HepG2 (cell line): Measurements from ENCODE around the gene SCAMP3. TPM values are rescaled to one million over a fixed set of nuclear protein-coding genes. Genes with fewer than 3 reads are reported as not detected.

Experiments used
- ATAC-seq: fragments of 200-7000 bp; cut with Tn5 transposase; 3 replicates; pipeline ENCODE4 v1.9.1; 2020; ENCODE audit warnings: mild to moderate bottlenecking, moderate library complexity
- BruUV-seq: library from RNA; stranded (reverse); fragments of 400-500 nt; replicated peaks from 2 replicates; lab custom pipeline; 2021; lab: Mats Ljungman, UMichigan
- CTCF ChIA-PET: fragments of 300-600 bp; formaldehyde crosslinking; extraction: SDS; loops from one replicate; lab custom pipeline; 2021; ENCODE audit warnings: low total read pairs, inconsistent platforms, low intra/inter-chr PET ratio; lab: Yijun Ruan, JAX
- POLR2A ChIA-PET: fragments of 350-600 bp; sonication (Branson Sonifier 250); formaldehyde crosslinking; loops from one replicate; lab custom pipeline; 2020; ENCODE audit warnings: antibody characterized with exemption, inconsistent platforms; lab: Yijun Ruan, JAX
- DNase-seq: peaks from one replicate; pipeline ENCODE4 v3.0.0-alpha.2; 2015; ENCODE audit warnings: low spot score
- FAIRE-seq: peaks from 3 replicates; lab custom pipeline; 2011; peaks lifted over from hg19 to GRCh38; lab: Jason Lieb, UNC
- H2AFZ ChIP-seq: one replicate; pipeline ENCODE4 v1.6.1; 2011; ENCODE audit warnings: low read length, inconsistent platforms
- H3K27ac ChIP-seq: fragments of 300-600 bp; 3 replicates; pipeline ENCODE4 v1.8.0; 2011; ENCODE audit warnings: mixed run types, mild to moderate bottlenecking, mixed read lengths, low read length, inconsistent platforms; ENCODE audit not compliant: insufficient read depth; ENCODE audit errors: extremely low read length
- H3K27me3 ChIP-seq, 2 experiments: fragments of 200-600 bp in 1 of 2; 2 replicates in 1 of 2; 3 replicates in 1 of 2; pipeline versions ENCODE4 v1.6.0 to v1.8.0; 2011; ENCODE audit warnings: low read length in 2 of 2, mild to moderate bottlenecking in 2 of 2, moderate library complexity in 2 of 2, inconsistent platforms in 1 of 2; ENCODE audit not compliant: insufficient read depth in 2 of 2, control insufficient read depth in 1 of 2
- H3K36me3 ChIP-seq, 2 experiments: fragments of 200-600 bp in 1 of 2; replicated peaks in 1 of 2; 2 replicates in 1 of 2; 3 replicates in 1 of 2; pipeline versions ENCODE4 v1.5.1 to v1.8.0; 2011; ENCODE audit warnings: low read length in 2 of 2, inconsistent platforms in 1 of 2; ENCODE audit not compliant: insufficient read depth in 2 of 2, control insufficient read depth in 1 of 2
- H3K4me1 ChIP-seq: 2 replicates; pipeline ENCODE4 v1.5.1; 2012; ENCODE audit warnings: low read length, inconsistent platforms; ENCODE audit not compliant: insufficient read depth
- H3K4me2 ChIP-seq: 2 replicates; pipeline ENCODE4 v1.6.0; 2011; ENCODE audit warnings: low read depth, low read length, inconsistent platforms
- H3K4me3 ChIP-seq, 3 experiments: fragments of 200-600 bp in 1 of 3; sonication (generic), shearing (Covaris generic) in 1 of 3; replicated peaks in 1 of 3; 2 replicates each; pipeline ENCODE4 v1.5.1; 2011 to 2016; ENCODE audit warnings: low read length in 3 of 3, inconsistent platforms in 2 of 3, low read depth in 2 of 3, mild to moderate bottlenecking in 2 of 3, control low read depth in 1 of 3, mixed read lengths in 1 of 3; ENCODE audit not compliant: insufficient read depth in 1 of 3
- H3K79me2 ChIP-seq: one replicate; pipeline ENCODE4 v1.6.1; 2011; ENCODE audit warnings: low read length, inconsistent platforms; ENCODE audit not compliant: insufficient read depth
- H3K9ac ChIP-seq: 2 replicates; pipeline ENCODE4 v1.6.0; 2011; ENCODE audit warnings: mild to moderate bottlenecking, low read depth, low read length, inconsistent platforms; ENCODE audit not compliant: insufficient read depth
- H3K9me3 ChIP-seq: 2 replicates; pipeline ENCODE4 v1.5.1; 2012; ENCODE audit warnings: mild to moderate bottlenecking, low read length
- H4K20me1 ChIP-seq: 2 replicates; pipeline ENCODE4 v1.6.0; 2011; ENCODE audit warnings: inconsistent platforms, mild to moderate bottlenecking, low read length, moderate library complexity; ENCODE audit not compliant: insufficient read depth
- ARNTL ChIP-seq: sonication (generic); formaldehyde crosslinking; IDR thresholded peaks from 2 replicates; pipeline ENCODE4 v1.4.0; 2020; ENCODE audit warnings: mild to moderate bottlenecking, missing genetic modification reagents
- KDM2A ChIP-seq: sonication (generic); formaldehyde crosslinking; IDR thresholded peaks from 2 replicates; pipeline ENCODE4 v1.4.0; 2020; ENCODE audit warnings: low read depth, missing genetic modification reagents, borderline replicate concordance
- RBM22 ChIP-seq: fragments of 200-400 bp; formaldehyde crosslinking; optimal IDR thresholded peaks from 2 replicates; pipeline ENCODE3; 2017; ENCODE audit warnings: mild to moderate bottlenecking, low read length, moderate library complexity
- SNRNP70 ChIP-seq: fragments of 200-400 bp; formaldehyde crosslinking; IDR thresholded peaks from 2 replicates; pipeline ENCODE4 v1.6.1; 2017; ENCODE audit warnings: mild to moderate bottlenecking, low read depth, low read length, moderate library complexity
- ZFP36L1 ChIP-seq: sonication (generic); formaldehyde crosslinking; IDR thresholded peaks from 2 replicates; pipeline ENCODE4 v1.8.0; 2022; ENCODE audit warnings: mild to moderate bottlenecking, missing genetic modification reagents, moderate library complexity
- ZNF335 ChIP-seq: sonication (generic); formaldehyde crosslinking; IDR thresholded peaks from 2 replicates; pipeline ENCODE4 v1.4.0; 2020; ENCODE audit warnings: missing genetic modification reagents
- WGBS: methylation state at CpG from one replicate; pipeline ENCODE4 v1.1.6; 2017; ENCODE audit warnings: low lambda C conversion rate; 5-methylcytosine and 5-hydroxymethylcytosine counted together
- in situ Hi-C: cut with HindIII; loops from 2 replicates; pipeline ENCODE4 v1.10.0; 2017; ENCODE audit warnings: low pct_unique_long_range_greater_than_20kb; ENCODE audit not compliant: extremely low pct_ligation_motif_present
- intact Hi-C: fragments of 100-400 bp; cut with micrococcal nuclease; formaldehyde crosslinking; loops from one replicate; pipeline ENCODE4 v1.10.0; 2022; ENCODE audit not compliant: unreplicated experiment
- polyA plus RNA-seq, 8 experiments: library from polyadenylated mRNA; depleted of rRNA in 3 of 8; stranded (reverse) in 7 of 8; unstranded in 1 of 8; fragments of >200 nt; fragmentation: Illumina TruSeq in 4 of 8; extraction: Trizol in 4 of 8; gene quantifications; 2 replicates each; pipeline versions ENCODE4 v1.2.1 to v1.2.3, GENCODE V29; 2011 to 2016; ENCODE audit warnings: low read depth in 4 of 8, missing spikeins in 1 of 8, mixed read lengths in 1 of 8; ENCODE audit not compliant: insufficient read depth in 1 of 8
- total RNA-seq, 5 experiments: library from RNA; depleted of rRNA; stranded (reverse); fragments of >200 nt; fragmentation: Illumina TruSeq; extraction: Trizol; gene quantifications; 2 replicates each; pipeline ENCODE4 v1.2.3, GENCODE V29; 2016; ENCODE audit warnings: low read depth in 1 of 5
- TF ChIP-seq, protein P1 (sequence below): sonication (generic); formaldehyde crosslinking; IDR thresholded peaks from 2 replicates; pipeline ENCODE4 v1.4.0; 2020; ENCODE audit warnings: missing genetic modification reagents
- TF ChIP-seq, protein P2 (sequence below): sonication (generic); formaldehyde crosslinking; IDR thresholded peaks from 2 replicates; pipeline ENCODE4 v1.5.0; 2020; ENCODE audit warnings: mild to moderate bottlenecking, missing genetic modification reagents
- TF ChIP-seq, protein P3 (sequence below): sonication (generic); formaldehyde crosslinking; IDR thresholded peaks from 2 replicates; pipeline ENCODE4 v1.5.0; 2020; ENCODE audit warnings: mild to moderate bottlenecking, missing genetic modification reagents, borderline replicate concordance

Gene SCAMP3
- total and polyA plus RNA-seq, 2 of the 13 experiments (the other 11 are each of a cell fraction or from before 2014, with no cell fraction given): 46.8 to 83.3 TPM

- TF ChIP-seq, protein P1, sequence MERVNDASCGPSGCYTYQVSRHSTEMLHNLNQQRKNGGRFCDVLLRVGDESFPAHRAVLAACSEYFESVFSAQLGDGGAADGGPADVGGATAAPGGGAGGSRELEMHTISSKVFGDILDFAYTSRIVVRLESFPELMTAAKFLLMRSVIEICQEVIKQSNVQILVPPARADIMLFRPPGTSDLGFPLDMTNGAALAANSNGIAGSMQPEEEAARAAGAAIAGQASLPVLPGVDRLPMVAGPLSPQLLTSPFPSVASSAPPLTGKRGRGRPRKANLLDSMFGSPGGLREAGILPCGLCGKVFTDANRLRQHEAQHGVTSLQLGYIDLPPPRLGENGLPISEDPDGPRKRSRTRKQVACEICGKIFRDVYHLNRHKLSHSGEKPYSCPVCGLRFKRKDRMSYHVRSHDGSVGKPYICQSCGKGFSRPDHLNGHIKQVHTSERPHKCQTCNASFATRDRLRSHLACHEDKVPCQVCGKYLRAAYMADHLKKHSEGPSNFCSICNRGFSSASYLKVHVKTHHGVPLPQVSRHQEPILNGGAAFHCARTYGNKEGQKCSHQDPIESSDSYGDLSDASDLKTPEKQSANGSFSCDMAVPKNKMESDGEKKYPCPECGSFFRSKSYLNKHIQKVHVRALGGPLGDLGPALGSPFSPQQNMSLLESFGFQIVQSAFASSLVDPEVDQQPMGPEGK (CRISPR knock-in tag): peak; percentile 38
- TF ChIP-seq KDM2A (CRISPR knock-in tag) (no peak), ZFP36L1 (CRISPR knock-in tag) (no peak), ARNTL (CRISPR knock-in tag) (no peak), RBM22 (no peak)
- TF ChIP-seq, all 625 proteins: peak for 5
These were observed 54.2 kb downstream of the SCAMP3 start, which contains the start of gene THBS3 (continued) for GRCh38 chr1:155207806-155208540.

- in situ Hi-C loops: loop anchor here (10.0 kb wide), 1 partner anchor 388 kb away; no protein-coding TSS in a partner anchor
- Histone ChIP-seq H3K27me3 (peaks cover 0 to 24% of the 10 kb centered on the region in 2 experiments; a peak in 4 of 5 replicates), H2AFZ (peak overlapping the region; percentile 51), H3K4me3 (peak overlapping the region in 2 of 3 experiments; percentile 32 to 99; a peak in 3 of 6 replicates), H3K27ac (no peak overlapping the region), H3K79me2 (peaks cover 13% of the 10 kb centered on the region), H3K9me3 (no peaks in the 10 kb centered on the region), H4K20me1 (no peaks in the 10 kb centered on the region), H3K4me1 (peaks cover 29% of the 10 kb centered on the region), H3K9ac (peak overlapping the region; percentile 100; the same call in 1 of the 2 replicates), H3K4me2 (peak overlapping the region; percentile 100), H3K36me3 (peaks cover 3 to 5% of the 10 kb centered on the region in 2 experiments; a peak in 3 of 5 replicates)
- POLR2A ChIA-PET: interaction anchor here (1.0 to 3.5 kb wide), 3 partner anchors 14 to 72 kb away, joined by 3 to 19 read pairs (median 5); no protein-coding TSS in a partner anchor
- CTCF ChIA-PET: interaction anchor here (0.7 to 2.4 kb wide), 8 partner anchors 14 to 387 kb away, joined by 3 to 13 read pairs (median 4); partner anchors contain the start of genes KRTCAP2 and TRIM46
- DNase-seq (peak; percentile 72), FAIRE-seq (peak; percentile 88), ATAC-seq (peak; percentile 55)
- WGBS: 10% methylated on average over 9 of the region's 13 CpGs
- no TSS peak for BruUV-seq
- intact Hi-C loops: loop anchor here (1.0 to 10.0 kb wide), 4 partner anchors 20 to 115 kb away; partner anchors contain the start of genes FDPS, PKLR and RUSC1
- TF ChIP-seq, protein P2, sequence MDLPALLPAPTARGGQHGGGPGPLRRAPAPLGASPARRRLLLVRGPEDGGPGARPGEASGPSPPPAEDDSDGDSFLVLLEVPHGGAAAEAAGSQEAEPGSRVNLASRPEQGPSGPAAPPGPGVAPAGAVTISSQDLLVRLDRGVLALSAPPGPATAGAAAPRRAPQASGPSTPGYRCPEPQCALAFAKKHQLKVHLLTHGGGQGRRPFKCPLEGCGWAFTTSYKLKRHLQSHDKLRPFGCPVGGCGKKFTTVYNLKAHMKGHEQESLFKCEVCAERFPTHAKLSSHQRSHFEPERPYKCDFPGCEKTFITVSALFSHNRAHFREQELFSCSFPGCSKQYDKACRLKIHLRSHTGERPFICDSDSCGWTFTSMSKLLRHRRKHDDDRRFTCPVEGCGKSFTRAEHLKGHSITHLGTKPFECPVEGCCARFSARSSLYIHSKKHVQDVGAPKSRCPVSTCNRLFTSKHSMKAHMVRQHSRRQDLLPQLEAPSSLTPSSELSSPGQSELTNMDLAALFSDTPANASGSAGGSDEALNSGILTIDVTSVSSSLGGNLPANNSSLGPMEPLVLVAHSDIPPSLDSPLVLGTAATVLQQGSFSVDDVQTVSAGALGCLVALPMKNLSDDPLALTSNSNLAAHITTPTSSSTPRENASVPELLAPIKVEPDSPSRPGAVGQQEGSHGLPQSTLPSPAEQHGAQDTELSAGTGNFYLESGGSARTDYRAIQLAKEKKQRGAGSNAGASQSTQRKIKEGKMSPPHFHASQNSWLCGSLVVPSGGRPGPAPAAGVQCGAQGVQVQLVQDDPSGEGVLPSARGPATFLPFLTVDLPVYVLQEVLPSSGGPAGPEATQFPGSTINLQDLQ (CRISPR knock-in tag): no peak
- TF ChIP-seq SNRNP70 (no peak), ZNF335 (CRISPR knock-in tag) (no peak)
- TF ChIP-seq, protein P3, sequence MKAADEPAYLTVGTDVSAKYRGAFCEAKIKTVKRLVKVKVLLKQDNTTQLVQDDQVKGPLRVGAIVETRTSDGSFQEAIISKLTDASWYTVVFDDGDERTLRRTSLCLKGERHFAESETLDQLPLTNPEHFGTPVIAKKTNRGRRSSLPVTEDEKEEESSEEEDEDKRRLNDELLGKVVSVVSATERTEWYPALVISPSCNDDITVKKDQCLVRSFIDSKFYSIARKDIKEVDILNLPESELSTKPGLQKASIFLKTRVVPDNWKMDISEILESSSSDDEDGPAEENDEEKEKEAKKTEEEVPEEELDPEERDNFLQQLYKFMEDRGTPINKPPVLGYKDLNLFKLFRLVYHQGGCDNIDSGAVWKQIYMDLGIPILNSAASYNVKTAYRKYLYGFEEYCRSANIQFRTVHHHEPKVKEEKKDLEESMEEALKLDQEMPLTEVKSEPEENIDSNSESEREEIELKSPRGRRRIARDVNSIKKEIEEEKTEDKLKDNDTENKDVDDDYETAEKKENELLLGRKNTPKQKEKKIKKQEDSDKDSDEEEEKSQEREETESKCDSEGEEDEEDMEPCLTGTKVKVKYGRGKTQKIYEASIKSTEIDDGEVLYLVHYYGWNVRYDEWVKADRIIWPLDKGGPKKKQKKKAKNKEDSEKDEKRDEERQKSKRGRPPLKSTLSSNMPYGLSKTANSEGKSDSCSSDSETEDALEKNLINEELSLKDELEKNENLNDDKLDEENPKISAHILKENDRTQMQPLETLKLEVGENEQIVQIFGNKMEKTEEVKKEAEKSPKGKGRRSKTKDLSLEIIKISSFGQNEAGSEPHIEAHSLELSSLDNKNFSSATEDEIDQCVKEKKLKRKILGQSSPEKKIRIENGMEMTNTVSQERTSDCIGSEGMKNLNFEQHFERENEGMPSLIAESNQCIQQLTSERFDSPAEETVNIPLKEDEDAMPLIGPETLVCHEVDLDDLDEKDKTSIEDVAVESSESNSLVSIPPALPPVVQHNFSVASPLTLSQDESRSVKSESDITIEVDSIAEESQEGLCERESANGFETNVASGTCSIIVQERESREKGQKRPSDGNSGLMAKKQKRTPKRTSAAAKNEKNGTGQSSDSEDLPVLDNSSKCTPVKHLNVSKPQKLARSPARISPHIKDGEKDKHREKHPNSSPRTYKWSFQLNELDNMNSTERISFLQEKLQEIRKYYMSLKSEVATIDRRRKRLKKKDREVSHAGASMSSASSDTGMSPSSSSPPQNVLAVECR (CRISPR knock-in tag): peak; percentile 38; the same call in 1 of the 2 replicates
These were observed 55.0 kb downstream of the SCAMP3 start for GRCh38 chr1:155206891-155207805.
